Measurements from ENCODE around the gene ASCL2.

DNA sequence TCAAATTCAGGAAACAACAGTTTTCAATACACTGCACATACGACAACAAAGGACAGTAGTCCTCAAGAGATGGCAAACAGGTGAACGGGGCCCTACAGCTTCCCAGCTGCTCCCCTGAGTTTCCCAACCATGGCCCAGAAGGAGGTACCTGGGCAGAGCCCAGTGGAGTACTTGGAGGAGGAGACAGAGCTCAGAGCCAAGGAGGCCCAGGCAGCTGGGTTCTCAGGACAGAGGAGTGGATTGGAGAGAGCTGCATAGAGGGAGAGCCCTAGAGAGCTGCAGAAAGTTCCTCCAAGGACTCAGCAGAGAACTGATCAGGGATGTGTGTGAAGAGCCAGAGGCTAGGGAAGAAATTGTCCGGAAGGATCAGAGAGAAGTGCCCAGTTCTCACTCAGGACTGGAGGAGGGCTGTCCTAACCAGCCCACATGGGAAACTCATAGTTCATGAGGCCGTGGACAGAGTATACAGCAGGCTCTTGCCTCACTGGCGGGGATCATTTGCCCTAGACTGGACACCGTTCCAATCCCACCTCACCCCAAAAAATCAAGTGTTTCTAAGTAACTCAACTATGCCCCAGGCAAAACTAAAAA, 7.6 kb upstream of the ASCL2 start:
- TF ChIP-seq POLR2A (IDR thresholded peaks at IDR 0.05): no peak
- no peak for TF ChIP-seq CTCF (IDR thresholded peaks at IDR 0.05)
